A549 (cell line): ENCODE data around the gene CDC73. TPM values are rescaled to one million over a fixed set of nuclear protein-coding genes. Genes with fewer than 3 reads are reported as not detected.

Experiments used
- ATAC-seq, 2 experiments: fragments of 200-7000 bp in 1 of 2; fragments of >200 bp in 1 of 2; cut with Nextera tagmentation in 1 of 2; cut with Tn5 transposase in 1 of 2; 3 replicates each; pipeline versions ENCODE4 v1.8.0 to v1.9.1; 2018 to 2020; ENCODE audit warnings: mild to moderate bottlenecking in 1 of 2, moderate library complexity in 1 of 2
- CTCF ChIA-PET: fragments of 300-600 bp; sonication (Branson Sonifier 250); formaldehyde crosslinking; extraction: SDS; loops from one replicate; lab custom pipeline; 2021; ENCODE audit warnings: antibody characterized with exemption, inconsistent platforms; lab: Yijun Ruan, JAX
- POLR2A ChIA-PET: fragments of 350-600 bp; formaldehyde crosslinking; extraction: SDS; loops from one replicate; lab custom pipeline; 2021; ENCODE audit warnings: antibody characterized with exemption, inconsistent platforms; lab: Yijun Ruan, JAX
- DNase-seq, 2 experiments: peaks; one replicate each; pipeline versions ENCODE4 v3.0.0 to v3.0.0-alpha.2; 2011 to 2016; ENCODE audit warnings: low read depth in 1 of 2, low spot score in 1 of 2
- FAIRE-seq: peaks from 2 replicates; lab custom pipeline; 2011; peaks lifted over from hg19 to GRCh38; lab: Jason Lieb, UNC
- H3K27ac ChIP-seq, 2 experiments: fragments of >200 bp; sonication (Bioruptor Twin); formaldehyde crosslinking; 3 replicates each; pipeline ENCODE4 v1.5.1; 2016 to 2017
- H3K4me1 ChIP-seq: fragments of >200 bp; sonication (Bioruptor Twin); formaldehyde crosslinking; 3 replicates; pipeline ENCODE4 v1.6.1; 2016
- H3K4me2 ChIP-seq: fragments of >200 bp; sonication (Bioruptor Twin); formaldehyde crosslinking; 3 replicates; pipeline ENCODE4 v1.6.1; 2016
- H3K4me3 ChIP-seq: fragments of >200 bp; sonication (Bioruptor Twin); formaldehyde crosslinking; 3 replicates; pipeline ENCODE4 v1.5.1; 2016
- H3K9me3 ChIP-seq: fragments of >200 bp; sonication (Bioruptor Twin); formaldehyde crosslinking; 3 replicates; pipeline ENCODE4 v1.6.1; 2016
- CHD4 ChIP-seq: fragments of 200-600 bp; sonication (generic); IDR thresholded peaks from 2 replicates; pipeline ENCODE4 v1.6.1; 2016; ENCODE audit warnings: antibody characterized with exemption, mild to moderate bottlenecking, borderline replicate concordance
- EHF ChIP-seq: fragments of 250-450 bp; sonication (Bioruptor Pico); IDR thresholded peaks from 2 replicates; pipeline ENCODE4 v1.5.0; 2020; ENCODE audit warnings: mild to moderate bottlenecking
- FOSB ChIP-seq: fragments of 250-450 bp; sonication (Bioruptor Pico); IDR thresholded peaks from 2 replicates; pipeline ENCODE4 v1.5.0; 2020; ENCODE audit warnings: mild to moderate bottlenecking, moderate library complexity
- FOSL2 ChIP-seq, 2 experiments: fragments of 450-650 bp in 1 of 2; fragments of >200 bp in 1 of 2; sonication (Bioruptor Twin) in 1 of 2; formaldehyde crosslinking; IDR thresholded peaks; 2 replicates each; pipeline versions ENCODE4 v1.5.0 to v1.6.1; 2016 to 2020; ENCODE audit warnings: mild to moderate bottlenecking in 1 of 2, moderate library complexity in 1 of 2
- HOXA7 ChIP-seq: fragments of 250-450 bp; sonication (Bioruptor Pico); IDR thresholded peaks from 2 replicates; pipeline ENCODE4 v1.5.0; 2020; ENCODE audit warnings: mild to moderate bottlenecking, moderate library complexity
- HOXB5 ChIP-seq: fragments of 250-450 bp; sonication (Bioruptor Pico); IDR thresholded peaks from 2 replicates; pipeline ENCODE4 v1.5.0; 2020; ENCODE audit warnings: mild to moderate bottlenecking, moderate library complexity
- KDM1A ChIP-seq: fragments of 200-600 bp; sonication (generic); IDR thresholded peaks from 2 replicates; pipeline ENCODE4 v1.6.1; 2016; ENCODE audit warnings: low read depth, mild to moderate bottlenecking
- MAFK ChIP-seq: fragments of 450-650 bp; IDR thresholded peaks from 2 replicates; pipeline ENCODE4 v1.6.1; 2014; ENCODE audit not compliant: partially characterized antibody
- PHF8 ChIP-seq: fragments of 200-600 bp; sonication (generic); IDR thresholded peaks from 2 replicates; pipeline ENCODE4 v1.6.1; 2016; ENCODE audit warnings: low read depth, mild to moderate bottlenecking, antibody characterized with exemption, moderate library complexity, borderline replicate concordance
- RAD21 ChIP-seq, 2 experiments: fragments of >200 bp in 1 of 2; sonication (Bioruptor Twin) in 1 of 2; formaldehyde crosslinking in 1 of 2; IDR thresholded peaks in 1 of 2; conservative IDR thresholded peaks in 1 of 2; 2 replicates in 1 of 2; 3 replicates in 1 of 2; pipeline ENCODE4 v1.6.1; 2012 to 2018; ENCODE audit warnings: inconsistent platforms in 1 of 2
- SMC3 ChIP-seq: fragments of >200 bp; sonication (Bioruptor Twin); formaldehyde crosslinking; IDR thresholded peaks from 3 replicates; pipeline ENCODE4 v1.6.1; 2018; ENCODE audit warnings: inconsistent platforms
- SREBF2 ChIP-seq: fragments of 450-650 bp; IDR thresholded peaks from 2 replicates; pipeline ENCODE4 v1.6.1; 2014; ENCODE audit warnings: mild to moderate bottlenecking, moderate library complexity
- WGBS: methylation state at CpG from one replicate; pipeline ENCODE4 v1.1.6; 2017; ENCODE audit errors: missing lambda C conversion rate; 5-methylcytosine and 5-hydroxymethylcytosine counted together
- polyA plus RNA-seq, 4 experiments: library from polyadenylated mRNA; depleted of rRNA in 3 of 4; stranded (reverse); fragments of >200 nt; fragmentation: RNase III in 1 of 4; extraction: RNeasy Plus Mini Kit Qiagen cat#74134 plus additional on column Dnase treatment in 1 of 4; gene quantifications; 2 replicates in 3 of 4; 3 replicates in 1 of 4; pipeline ENCODE4 v1.2.3, GENCODE V29; 2011 to 2017
- TF ChIP-seq, protein P1 (sequence below): fragments of 450-650 bp; IDR thresholded peaks from 2 replicates; pipeline ENCODE4 v1.6.1; 2014; ENCODE audit warnings: antibody characterized with exemption
- TF ChIP-seq, protein P2 (sequence below): fragments of >200 bp; sonication (Bioruptor Twin); formaldehyde crosslinking; IDR thresholded peaks from 2 replicates; pipeline ENCODE4 v1.6.1; 2016
- TF ChIP-seq, protein P3 (sequence below): fragments of >200 bp; sonication (Bioruptor Twin); formaldehyde crosslinking; IDR thresholded peaks from 3 replicates; pipeline ENCODE4 v1.6.1; 2016

CDC73 gene
- polyA plus RNA-seq, 2 of the 4 experiments (the other 2 are of a cell fraction) = 42.2 to 77.9 TPM

DNA sequence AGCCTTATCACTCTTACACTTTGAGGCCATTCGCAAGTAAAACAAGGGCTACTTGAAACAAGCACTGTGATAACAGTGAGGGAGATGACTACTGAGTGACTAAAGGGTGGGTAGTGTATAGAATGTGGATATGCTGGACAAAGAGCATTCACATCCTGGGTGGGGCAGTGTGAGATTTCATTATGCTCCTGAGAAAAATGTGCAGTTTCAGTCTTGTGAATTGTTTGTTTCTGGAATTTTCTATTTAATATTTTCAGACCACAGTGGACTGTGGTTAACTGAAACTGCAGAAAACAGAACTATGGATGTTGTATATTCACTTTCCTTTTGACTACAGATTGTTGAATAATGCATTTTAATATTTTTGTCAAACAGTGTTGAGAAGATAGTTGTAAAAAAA lies 89.7 kb downstream of the CDC73 start:
- no peaks in the 10 kb centered on the region for H3K9me3 ChIP-seq
- FAIRE-seq = no peak
- no peak overlapping the region for H3K4me3 ChIP-seq
- peaks cover 26% of the 10 kb centered on the region for H3K4me1 ChIP-seq
- H3K4me2 ChIP-seq = peak overlapping the region; percentile 55
- peak; percentile 88 to 98; a peak in 5 of 6 replicates for ATAC-seq
- 24% methylated on average over 1 of the region's 1 CpG for WGBS
- TF ChIP-seq, protein P1, sequence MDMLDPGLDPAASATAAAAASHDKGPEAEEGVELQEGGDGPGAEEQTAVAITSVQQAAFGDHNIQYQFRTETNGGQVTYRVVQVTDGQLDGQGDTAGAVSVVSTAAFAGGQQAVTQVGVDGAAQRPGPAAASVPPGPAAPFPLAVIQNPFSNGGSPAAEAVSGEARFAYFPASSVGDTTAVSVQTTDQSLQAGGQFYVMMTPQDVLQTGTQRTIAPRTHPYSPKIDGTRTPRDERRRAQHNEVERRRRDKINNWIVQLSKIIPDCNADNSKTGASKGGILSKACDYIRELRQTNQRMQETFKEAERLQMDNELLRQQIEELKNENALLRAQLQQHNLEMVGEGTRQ = no peak
- TF ChIP-seq, protein P2, sequence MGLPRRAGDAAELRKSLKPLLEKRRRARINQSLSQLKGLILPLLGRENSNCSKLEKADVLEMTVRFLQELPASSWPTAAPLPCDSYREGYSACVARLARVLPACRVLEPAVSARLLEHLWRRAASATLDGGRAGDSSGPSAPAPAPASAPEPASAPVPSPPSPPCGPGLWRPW = no peak
- TF ChIP-seq FOSL2 (IDR thresholded peaks at IDR 0.05) = no peak
- peak; percentile 69 for TF ChIP-seq FOSL2 (CRISPR knock-in tag; IDR thresholded peaks at IDR 0.05)
- TF ChIP-seq SMC3 = no peak
- no peak for TF ChIP-seq FOSB (CRISPR knock-in tag)
- no peak for TF ChIP-seq PHF8
- TF ChIP-seq RAD21 (conservative IDR thresholded peaks at IDR 0.05 in 1 of 2, IDR thresholded peaks at IDR 0.05 in 1 of 2) = peak in 1 of 2 experiments; percentile 11; a peak in 1 of 5 replicates
- H3K27ac ChIP-seq = peak overlapping the region; percentile 34 to 52; a peak in 5 of 6 replicates
- ChIA-PET CTCF (no interaction called here), POLR2A (no interaction called here)
- DNase-seq = peak; percentile 22 to 81

DNA sequence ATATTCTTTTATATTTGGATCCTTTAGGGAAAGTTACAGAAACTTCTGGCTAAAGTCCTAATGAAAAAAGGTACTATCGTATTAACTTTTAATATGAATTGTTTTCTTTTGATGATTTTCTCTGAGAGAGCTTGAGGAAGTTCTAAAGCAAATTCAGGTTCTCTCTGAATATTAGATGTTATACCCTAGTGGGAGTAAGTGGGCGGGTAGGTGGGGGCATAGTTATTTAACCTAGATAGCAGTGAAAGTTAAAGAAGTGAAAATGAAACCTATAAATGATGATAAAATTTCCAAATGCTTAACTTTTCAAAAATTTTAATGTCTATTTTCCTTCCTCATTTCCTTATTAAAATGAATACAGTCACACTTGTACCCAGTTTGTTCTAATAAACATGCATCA lies 90.8 kb downstream of the CDC73 start:
- ChIA-PET CTCF (no interaction called here), POLR2A (no interaction called here)
- no peak for TF ChIP-seq SREBF2
- no peak for TF ChIP-seq HOXA7 (CRISPR knock-in tag)
- ATAC-seq = no peak
- Histone ChIP-seq H3K4me2 (no peak overlapping the region), H3K27ac (no peak overlapping the region), H3K4me3 (no peak overlapping the region), H3K9me3 (no peaks in the 10 kb centered on the region), H3K4me1 (peaks cover 26% of the 10 kb centered on the region)
- FAIRE-seq = no peak
- no peak for DNase-seq
- 96% methylated on average over 2 of the region's 2 CpGs for WGBS

DNA sequence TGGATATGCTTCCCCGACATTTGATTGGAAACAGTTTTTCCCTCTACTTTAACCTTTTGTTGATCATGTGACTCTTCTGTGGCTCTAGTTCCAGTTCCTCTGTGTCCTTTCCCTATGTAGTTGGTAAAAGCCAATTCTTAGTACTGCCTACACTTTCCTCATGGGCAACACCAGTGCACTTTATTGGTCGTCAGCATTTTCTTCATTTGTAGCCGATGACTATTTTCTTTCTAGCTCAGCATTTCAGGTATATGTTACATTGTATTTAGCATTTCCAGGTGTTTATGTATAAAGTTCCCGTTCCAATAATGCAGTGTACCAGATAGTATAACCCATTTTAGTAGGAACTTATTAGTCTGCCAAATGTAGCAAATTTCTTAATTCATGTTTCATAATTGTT lies 92.2 kb downstream of the CDC73 start:
- 97% methylated on average over 4 of the region's 4 CpGs for WGBS
- no peak for DNase-seq
- H3K9me3 ChIP-seq = no peaks in the 10 kb centered on the region
- H3K4me3 ChIP-seq = no peak overlapping the region
- no peak overlapping the region for H3K27ac ChIP-seq
- ChIA-PET CTCF (no interaction called here), POLR2A (no interaction called here)
- FAIRE-seq = no peak
- no peak for ATAC-seq
- TF ChIP-seq MAFK = peak; percentile 36
- TF ChIP-seq CHD4 = no peak
- TF ChIP-seq KDM1A = no peak
- TF ChIP-seq FOSB (CRISPR knock-in tag) = no peak
- H3K4me1 ChIP-seq = peaks cover 26% of the 10 kb centered on the region
- H3K4me2 ChIP-seq = no peak overlapping the region

DNA sequence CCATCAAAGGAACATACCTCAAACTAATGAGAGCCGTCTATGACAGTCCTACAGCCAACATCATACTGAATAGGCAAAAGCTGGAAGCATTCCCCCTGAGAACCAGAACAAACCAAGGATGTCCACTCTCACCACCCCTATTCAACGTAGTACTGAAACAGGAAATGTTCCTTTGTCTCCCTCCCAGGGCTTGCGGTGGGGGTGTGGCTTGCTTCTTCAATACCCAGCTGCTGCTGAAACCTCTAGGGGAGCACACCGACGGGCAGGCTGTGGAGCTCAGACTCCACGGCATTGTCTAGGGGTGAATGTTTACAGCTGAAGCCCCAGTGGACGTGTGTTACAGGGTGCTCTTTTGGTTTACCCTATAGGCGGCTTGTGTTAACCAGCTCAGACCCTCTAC lies 95.1 kb downstream of the CDC73 start:
- CTCF ChIA-PET = no interaction called here
- 95% methylated on average over 8 of the region's 8 CpGs for WGBS

DNA sequence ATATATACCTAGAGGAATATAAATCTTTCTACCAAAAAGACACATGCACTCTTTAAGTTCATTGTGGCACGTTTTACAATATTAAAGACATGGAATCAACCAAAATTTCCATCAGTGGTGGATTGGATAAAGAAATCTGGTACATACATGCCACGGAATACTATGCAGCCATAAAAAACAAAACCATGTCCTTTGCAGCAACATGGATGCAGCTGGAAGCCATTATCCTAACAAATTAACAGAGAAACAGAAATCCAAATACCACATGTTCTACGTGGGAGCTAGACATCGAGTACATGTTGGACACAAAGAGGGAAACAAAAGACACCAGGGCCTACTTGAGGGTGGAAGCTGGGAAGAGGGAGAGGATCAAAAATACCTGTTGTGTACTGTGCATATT lies 97.6 kb downstream of the CDC73 start:
- WGBS = 91% methylated on average over 4 of the region's 4 CpGs
- no peak for DNase-seq
- Histone ChIP-seq H3K4me3 (no peak overlapping the region), H3K4me1 (peaks cover 5% of the 10 kb centered on the region; the same call in 1 of the 3 replicates), H3K4me2 (no peak overlapping the region), H3K27ac (no peak overlapping the region)
- FAIRE-seq = no peak
- ChIA-PET POLR2A (no interaction called here), CTCF (no interaction called here)
- no peak for ATAC-seq
- no peak for TF ChIP-seq HOXB5 (CRISPR knock-in tag)
- TF ChIP-seq, all 56 proteins: peak for 0
- no peaks in the 10 kb centered on the region for H3K9me3 ChIP-seq

More for the DNA sequence above, 95.1 kb downstream of the CDC73 start:
- FAIRE-seq = no peak
- peaks cover 8% of the 10 kb centered on the region for H3K4me1 ChIP-seq
- no peak overlapping the region for H3K4me2 ChIP-seq
- no peak for TF ChIP-seq EHF
- TF ChIP-seq, protein P3, sequence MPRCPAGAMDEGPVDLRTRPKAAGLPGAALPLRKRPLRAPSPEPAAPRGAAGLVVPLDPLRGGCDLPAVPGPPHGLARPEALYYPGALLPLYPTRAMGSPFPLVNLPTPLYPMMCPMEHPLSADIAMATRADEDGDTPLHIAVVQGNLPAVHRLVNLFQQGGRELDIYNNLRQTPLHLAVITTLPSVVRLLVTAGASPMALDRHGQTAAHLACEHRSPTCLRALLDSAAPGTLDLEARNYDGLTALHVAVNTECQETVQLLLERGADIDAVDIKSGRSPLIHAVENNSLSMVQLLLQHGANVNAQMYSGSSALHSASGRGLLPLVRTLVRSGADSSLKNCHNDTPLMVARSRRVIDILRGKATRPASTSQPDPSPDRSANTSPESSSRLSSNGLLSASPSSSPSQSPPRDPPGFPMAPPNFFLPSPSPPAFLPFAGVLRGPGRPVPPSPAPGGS = no peak
- TF ChIP-seq, all 56 proteins: peak for 0
- Histone ChIP-seq H3K4me3 (no peak overlapping the region), H3K9me3 (no peaks in the 10 kb centered on the region), H3K27ac (no peak overlapping the region)
- POLR2A ChIA-PET = no interaction called here
- ATAC-seq (no peak; a peak in 1 of 6 replicates), DNase-seq (no peak)
